Measurements from ENCODE around the gene ARHGAP10. TPM values are rescaled to one million over a fixed set of nuclear protein-coding genes. Genes with fewer than 3 reads are reported as not detected.

Gene ARHGAP10
- total and polyA plus RNA-seq, 10 of the 15 experiments (the other 5 are each of a cell fraction or from before 2014, with no cell fraction given), result 1.3 to 25.8 (median 17.2) TPM

GRCh38 chr4:148021686-148022085 is 289.8 kb downstream of the ARHGAP10 start (continued):
- TF ChIP-seq, protein P1, sequence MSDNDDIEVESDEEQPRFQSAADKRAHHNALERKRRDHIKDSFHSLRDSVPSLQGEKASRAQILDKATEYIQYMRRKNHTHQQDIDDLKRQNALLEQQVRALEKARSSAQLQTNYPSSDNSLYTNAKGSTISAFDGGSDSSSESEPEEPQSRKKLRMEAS (IDR thresholded peaks at IDR 0.05; ENCODE audit: low read depth, low read length), result no peak
- no peak for TF ChIP-seq TAF1 (IDR thresholded peaks at IDR 0.05; ENCODE audit: borderline replicate concordance, low read depth, low read length)
- no peak for TF ChIP-seq RELB (IDR thresholded peaks at IDR 0.05; ENCODE audit: low read depth)
- no peak for TF ChIP-seq RUNX3 (IDR thresholded peaks at IDR 0.05; ENCODE audit: low read length)
- no peak for TF ChIP-seq BCL11A (IDR thresholded peaks at IDR 0.05; ENCODE audit: low read depth, low read length)
- TF ChIP-seq SRF (IDR thresholded peaks at IDR 0.05; ENCODE audit: low read depth in 2 of 2, low read length in 2 of 2), result no peak
- no peak for TF ChIP-seq MYC (IDR thresholded peaks at IDR 0.05; ENCODE audit: insufficient read depth, insufficient read length, insufficient replicate concordance, low read length, severe bottlenecking)
- TF ChIP-seq STAT3 (IDR thresholded peaks at IDR 0.05; ENCODE audit: low read depth, low read length), result no peak
- no peak for TF ChIP-seq PML (IDR thresholded peaks at IDR 0.05; ENCODE audit: low read length)
- no peak for TF ChIP-seq E4F1 (IDR thresholded peaks at IDR 0.05; ENCODE audit: borderline replicate concordance, partially characterized antibody)
- no peak for TF ChIP-seq HSF1 (IDR thresholded peaks at IDR 0.05; ENCODE audit: low read depth, low read length)
- TF ChIP-seq ATF2 (IDR thresholded peaks at IDR 0.05; ENCODE audit: low read length), result no peak
- no peak for TF ChIP-seq IRF4 (IDR thresholded peaks at IDR 0.05; ENCODE audit: low read depth, low read length)

Measured in GM12878 (cell line).